Measurements from ENCODE around the gene TMEM164. TPM values are rescaled to one million over a fixed set of nuclear protein-coding genes. Genes with fewer than 3 reads are reported as not detected.

The TMEM164 gene
- 18.7 TPM for total RNA-seq (ENCODE audit: unreplicated experiment)
- long read RNA-seq, partial matches to known transcripts = 0 of 5 reads
- long read RNA-seq, other reads (novel, unspliced or antisense) = 5 of 5 reads

DNA sequence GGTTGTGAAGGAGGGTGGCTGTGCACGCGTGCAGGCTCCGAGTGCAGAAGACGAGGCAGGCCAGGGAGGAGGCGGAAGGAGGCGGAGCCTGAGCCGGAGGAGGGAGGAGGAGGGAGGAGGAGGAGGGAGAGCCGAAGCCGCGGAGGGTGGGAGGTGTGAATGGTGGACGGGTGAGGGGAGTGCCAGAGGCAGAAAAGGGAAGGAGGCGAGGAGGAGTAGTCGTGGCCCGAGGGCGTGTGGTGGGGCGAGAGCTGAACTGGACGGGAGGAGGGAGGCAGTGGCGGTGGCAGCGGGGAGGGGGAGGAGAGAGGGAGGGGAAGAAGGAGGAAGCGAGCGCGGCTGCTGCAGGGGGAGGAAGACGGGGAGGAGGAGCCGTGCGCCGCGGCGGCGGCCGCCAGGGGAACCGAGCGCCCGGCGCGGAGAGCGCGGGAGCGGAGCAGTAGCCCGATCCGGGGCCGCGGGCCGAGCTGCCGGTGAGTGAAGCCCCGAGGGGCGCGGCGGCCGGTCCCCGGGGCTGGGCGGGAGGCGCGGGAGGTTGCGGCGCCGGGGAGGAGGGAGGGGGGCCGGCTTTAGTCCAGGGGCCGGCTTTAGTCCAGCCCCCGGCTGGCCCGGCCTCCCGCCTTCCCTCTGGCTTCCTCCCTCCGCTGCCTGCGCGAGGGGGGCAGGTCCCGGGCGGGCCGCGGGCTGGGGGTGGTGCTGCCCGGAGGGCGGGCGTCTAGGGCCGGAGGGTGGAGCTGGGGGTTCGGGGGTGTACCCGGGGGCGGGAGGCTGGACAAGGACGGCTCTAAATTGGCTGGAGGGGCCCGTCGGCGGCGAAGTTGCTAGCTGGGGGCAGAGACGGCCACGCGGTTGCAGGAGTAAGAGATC is at the start of gene TMEM164:
TSS of gene TMEM164 (plus strand) at position 815 of the 867 bp plus-strand sequence. CDS start 661 bp downstream, outside the sequence.
- Mint-ChIP-seq H3K27me3 (ENCODE audit: unreplicated experiment) (peaks cover 8% of the 10 kb centered on the region), H3K4me3 (ENCODE audit: unreplicated experiment) (peak within 1 kb of the TSS; percentile 90), H3K9me3 (ENCODE audit: unreplicated experiment) (no peaks in the 10 kb centered on the region), H3K36me3 (ENCODE audit: low read depth, unreplicated experiment) (no peaks in the 10 kb centered on the region), H3K4me1 (ENCODE audit: unreplicated experiment) (peaks cover 18% of the 10 kb centered on the region), H3K27ac (ENCODE audit: unreplicated experiment) (peak within 1 kb of the TSS; percentile 74)
- TF ChIP-seq, protein P1, sequence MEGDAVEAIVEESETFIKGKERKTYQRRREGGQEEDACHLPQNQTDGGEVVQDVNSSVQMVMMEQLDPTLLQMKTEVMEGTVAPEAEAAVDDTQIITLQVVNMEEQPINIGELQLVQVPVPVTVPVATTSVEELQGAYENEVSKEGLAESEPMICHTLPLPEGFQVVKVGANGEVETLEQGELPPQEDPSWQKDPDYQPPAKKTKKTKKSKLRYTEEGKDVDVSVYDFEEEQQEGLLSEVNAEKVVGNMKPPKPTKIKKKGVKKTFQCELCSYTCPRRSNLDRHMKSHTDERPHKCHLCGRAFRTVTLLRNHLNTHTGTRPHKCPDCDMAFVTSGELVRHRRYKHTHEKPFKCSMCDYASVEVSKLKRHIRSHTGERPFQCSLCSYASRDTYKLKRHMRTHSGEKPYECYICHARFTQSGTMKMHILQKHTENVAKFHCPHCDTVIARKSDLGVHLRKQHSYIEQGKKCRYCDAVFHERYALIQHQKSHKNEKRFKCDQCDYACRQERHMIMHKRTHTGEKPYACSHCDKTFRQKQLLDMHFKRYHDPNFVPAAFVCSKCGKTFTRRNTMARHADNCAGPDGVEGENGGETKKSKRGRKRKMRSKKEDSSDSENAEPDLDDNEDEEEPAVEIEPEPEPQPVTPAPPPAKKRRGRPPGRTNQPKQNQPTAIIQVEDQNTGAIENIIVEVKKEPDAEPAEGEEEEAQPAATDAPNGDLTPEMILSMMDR (IDR thresholded peaks at IDR 0.05; ENCODE audit: unreplicated experiment) = no peak
- DNase-seq (ENCODE audit: low spot score) = peak; percentile 61

DNA sequence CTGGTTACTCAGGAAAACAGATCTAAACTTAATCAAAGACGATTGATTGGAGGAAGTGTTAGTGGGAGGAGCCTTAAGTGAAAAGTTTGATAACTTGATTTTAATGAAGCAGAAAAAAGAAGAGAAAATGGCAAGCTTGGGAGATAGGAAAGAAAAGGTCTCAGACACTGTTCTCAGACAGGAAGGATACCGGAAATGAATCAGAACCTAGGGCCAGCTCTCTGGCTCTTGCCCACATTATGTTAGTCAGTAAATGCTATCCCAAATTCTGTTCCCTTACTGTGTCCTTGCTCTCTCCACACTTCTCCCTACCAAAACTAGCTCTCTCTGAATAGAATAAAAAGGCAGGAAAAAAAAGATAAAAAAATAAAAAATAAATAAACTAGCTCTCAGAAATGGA is 48.6 kb upstream of the TMEM164 start:
- Mint-ChIP-seq H3K36me3 (ENCODE audit: low read depth, unreplicated experiment) (no peaks in the 10 kb centered on the region), H3K4me3 (ENCODE audit: unreplicated experiment) (no peak overlapping the region), H3K27ac (ENCODE audit: unreplicated experiment) (no peak overlapping the region), H3K9me3 (ENCODE audit: unreplicated experiment) (no peaks in the 10 kb centered on the region), H3K4me1 (ENCODE audit: unreplicated experiment) (peaks cover 8% of the 10 kb centered on the region), H3K27me3 (ENCODE audit: unreplicated experiment) (peaks cover 1% of the 10 kb centered on the region)
- no peak for DNase-seq (ENCODE audit: low spot score)
- TF ChIP-seq, protein P1 (IDR thresholded peaks at IDR 0.05; ENCODE audit: unreplicated experiment) = no peak

DNA sequence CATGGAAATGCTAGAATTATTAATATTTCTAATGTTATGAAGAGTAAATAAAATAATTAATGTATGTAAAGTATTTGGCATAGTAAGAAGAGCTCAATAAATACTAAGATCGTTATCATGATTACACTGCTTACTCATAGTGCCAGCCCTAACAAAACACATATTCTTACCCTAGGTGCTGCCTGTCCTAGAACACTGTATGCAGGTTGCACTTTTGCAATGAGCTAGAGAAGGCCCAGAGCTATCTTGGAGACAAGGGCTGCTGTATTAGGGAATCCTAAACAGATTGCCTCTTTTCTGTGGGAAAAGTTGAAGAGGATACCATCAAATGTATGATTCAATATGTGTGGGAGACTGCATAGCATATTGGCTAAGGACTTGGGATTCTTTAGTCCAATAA is 48.0 kb upstream of the TMEM164 start:
- peaks cover 8% of the 10 kb centered on the region for H3K4me1 Mint-ChIP-seq (ENCODE audit: unreplicated experiment)
- no peaks in the 10 kb centered on the region for H3K36me3 Mint-ChIP-seq (ENCODE audit: low read depth, unreplicated experiment)
- H3K27ac Mint-ChIP-seq (ENCODE audit: unreplicated experiment) = no peak overlapping the region
- H3K27me3 Mint-ChIP-seq (ENCODE audit: unreplicated experiment) = peaks cover 1% of the 10 kb centered on the region
- no peak for DNase-seq (ENCODE audit: low spot score)
- no peak overlapping the region for H3K4me3 Mint-ChIP-seq (ENCODE audit: unreplicated experiment)
- TF ChIP-seq, protein P1 (IDR thresholded peaks at IDR 0.05; ENCODE audit: unreplicated experiment) = no peak
- H3K9me3 Mint-ChIP-seq (ENCODE audit: unreplicated experiment) = no peaks in the 10 kb centered on the region

DNA sequence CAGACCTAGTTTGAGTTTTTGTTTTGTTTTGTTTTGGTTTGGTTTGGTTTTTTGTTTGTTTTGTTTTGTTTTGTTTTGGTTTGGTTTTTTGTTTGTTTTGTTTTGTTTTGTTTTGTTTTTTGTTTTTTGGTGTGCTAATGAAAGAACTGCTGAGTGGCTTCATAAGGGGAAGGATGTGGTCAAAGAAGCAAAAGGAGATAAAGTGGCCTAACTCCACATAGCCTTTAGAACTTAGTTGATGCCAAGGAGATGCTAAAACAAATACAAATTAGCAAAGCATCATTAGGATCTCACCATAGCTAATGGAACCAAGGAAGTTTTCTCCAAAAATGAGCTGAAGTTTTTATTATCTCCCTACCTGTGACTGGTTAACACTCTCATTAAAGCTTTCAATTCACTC is 44.6 kb upstream of the TMEM164 start:
- Mint-ChIP-seq H3K27ac (ENCODE audit: unreplicated experiment) (no peak overlapping the region), H3K27me3 (ENCODE audit: unreplicated experiment) (peaks cover under 1% of the 10 kb centered on the region), H3K9me3 (ENCODE audit: unreplicated experiment) (no peaks in the 10 kb centered on the region), H3K36me3 (ENCODE audit: low read depth, unreplicated experiment) (no peaks in the 10 kb centered on the region), H3K4me3 (ENCODE audit: unreplicated experiment) (no peak overlapping the region), H3K4me1 (ENCODE audit: unreplicated experiment) (peaks cover 7% of the 10 kb centered on the region)
- TF ChIP-seq, protein P1 (IDR thresholded peaks at IDR 0.05; ENCODE audit: unreplicated experiment) = no peak
- no peak for DNase-seq (ENCODE audit: low spot score)

DNA sequence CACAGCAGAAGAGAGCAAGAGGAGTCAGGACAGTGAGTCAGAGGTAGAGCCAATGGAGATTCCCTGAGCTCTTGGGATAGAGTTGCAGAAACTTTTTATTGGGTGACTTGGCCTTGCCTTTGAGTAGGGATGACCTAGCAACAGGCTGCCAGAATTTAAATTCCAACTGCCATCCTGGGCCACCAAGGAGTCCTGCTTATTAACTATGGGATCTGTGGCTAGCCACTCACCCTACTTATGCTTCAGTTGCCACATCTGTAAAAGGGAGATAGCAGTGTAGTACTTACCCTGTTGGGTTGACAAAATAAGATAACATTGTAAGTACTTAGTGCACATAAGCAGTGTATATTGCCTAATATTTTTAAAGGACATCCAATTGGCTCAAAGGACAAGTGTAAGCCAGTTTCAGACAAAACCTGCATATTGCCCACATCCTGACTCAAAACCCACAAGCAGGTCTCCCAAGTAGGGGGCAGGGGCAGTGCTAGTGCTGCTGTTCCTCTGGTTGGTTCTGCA is 43.5 kb upstream of the TMEM164 start:
- no peaks in the 10 kb centered on the region for H3K9me3 Mint-ChIP-seq (ENCODE audit: unreplicated experiment)

More for the DNA sequence above, 43.5 kb upstream of the TMEM164 start:
- no peaks in the 10 kb centered on the region for H3K36me3 Mint-ChIP-seq (ENCODE audit: low read depth, unreplicated experiment)
- TF ChIP-seq, protein P1 (IDR thresholded peaks at IDR 0.05; ENCODE audit: unreplicated experiment) = no peak
- H3K27ac Mint-ChIP-seq (ENCODE audit: unreplicated experiment) = no peak overlapping the region
- no peak overlapping the region for H3K4me3 Mint-ChIP-seq (ENCODE audit: unreplicated experiment)
- H3K4me1 Mint-ChIP-seq (ENCODE audit: unreplicated experiment) = no peaks in the 10 kb centered on the region
- DNase-seq (ENCODE audit: low spot score) = no peak
- H3K27me3 Mint-ChIP-seq (ENCODE audit: unreplicated experiment) = no peaks in the 10 kb centered on the region
